SK-MEL-5 (cell line): ENCODE measurements around the gene AGPAT2. TPM values are rescaled to one million over a fixed set of nuclear protein-coding genes. Genes with fewer than 3 reads are reported as not detected.
A peak's percentile ranks its signal among the peaks of the same experiment; 100 is the strongest.

Source experiments
- DNase-seq: peaks from one replicate; pipeline ENCODE4 v3.0.0-alpha.2; 2016; ENCODE audit warnings: low read depth, low spot score
- in situ Hi-C: cut with HindIII; loops from 2 replicates; pipeline ENCODE4 v1.10.0; 2016; ENCODE audit warnings: low sequenced_read_pairs, high pct_unique_total_duplicates, low pct_unique_long_range_greater_than_20kb
- small RNA-seq, 2 experiments: library from RNA; depleted of rRNA; stranded (forward); fragments of <200 nt; gene quantifications; one replicate each; pipeline ENCODE3, GENCODE V24; 2014
- total RNA-seq: library from RNA; depleted of rRNA; stranded (reverse); fragments of >200 nt; shearing (Covaris generic); gene quantifications from 2 replicates; pipeline ENCODE4 v1.2.3, GENCODE V29; 2014; rRNA removed

The AGPAT2 gene
- total RNA-seq, 1 experiment from 2014 or later = 52.3 TPM

DNA sequence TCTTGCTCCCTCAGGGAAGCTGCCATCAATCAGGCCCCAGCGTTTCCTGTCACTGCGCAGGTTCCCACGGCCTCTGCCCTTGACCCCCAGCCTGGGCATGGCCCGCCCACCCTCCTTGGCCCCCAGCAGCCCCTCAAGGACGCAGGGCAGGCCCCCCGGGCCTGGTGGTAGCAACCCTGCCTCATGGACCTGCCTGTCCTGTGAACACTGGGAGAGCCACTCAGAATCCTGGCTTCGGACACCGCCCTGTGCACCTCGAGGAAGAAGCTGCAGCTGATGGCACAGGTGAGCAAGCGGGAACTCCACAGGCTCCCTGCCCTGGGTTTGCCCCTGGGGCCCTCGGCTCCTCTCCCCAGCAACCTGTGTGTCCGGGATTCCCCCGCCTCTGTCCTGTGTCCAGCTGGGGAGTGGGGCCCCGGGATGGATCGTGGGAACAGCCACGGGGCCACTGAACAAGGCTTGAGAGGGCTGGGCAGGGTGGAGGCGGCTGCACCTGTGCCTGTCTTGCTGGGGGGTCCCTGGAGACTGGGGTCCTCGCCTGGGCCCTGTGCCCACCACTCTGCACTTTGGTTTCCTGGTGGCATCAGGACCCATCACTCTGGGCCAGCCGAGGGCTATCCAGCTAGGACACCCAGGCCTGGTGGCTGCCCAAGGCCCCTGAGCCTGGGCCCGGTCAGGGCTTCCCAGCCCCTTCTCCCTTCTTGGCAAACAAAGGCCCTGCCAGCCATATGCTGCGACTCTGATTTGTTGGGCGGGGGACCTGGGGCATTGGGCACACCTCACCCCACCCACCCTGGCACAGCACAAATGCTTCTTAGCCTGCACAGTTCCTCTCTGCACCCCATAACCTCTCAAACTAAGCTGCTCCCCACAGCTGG, 58.0 kb downstream of the AGPAT2 start:
- DNase-seq = no peak
- in situ Hi-C loops = no loop called here

GRCh38 chr9:136628268-136628667, 59.0 kb downstream of the AGPAT2 start:
- in situ Hi-C loops = no loop called here
- DNase-seq = no peak

GRCh38 chr9:136627703-136628102, 59.6 kb downstream of the AGPAT2 start:
- no peak for DNase-seq
- in situ Hi-C loops = no loop called here

DNA sequence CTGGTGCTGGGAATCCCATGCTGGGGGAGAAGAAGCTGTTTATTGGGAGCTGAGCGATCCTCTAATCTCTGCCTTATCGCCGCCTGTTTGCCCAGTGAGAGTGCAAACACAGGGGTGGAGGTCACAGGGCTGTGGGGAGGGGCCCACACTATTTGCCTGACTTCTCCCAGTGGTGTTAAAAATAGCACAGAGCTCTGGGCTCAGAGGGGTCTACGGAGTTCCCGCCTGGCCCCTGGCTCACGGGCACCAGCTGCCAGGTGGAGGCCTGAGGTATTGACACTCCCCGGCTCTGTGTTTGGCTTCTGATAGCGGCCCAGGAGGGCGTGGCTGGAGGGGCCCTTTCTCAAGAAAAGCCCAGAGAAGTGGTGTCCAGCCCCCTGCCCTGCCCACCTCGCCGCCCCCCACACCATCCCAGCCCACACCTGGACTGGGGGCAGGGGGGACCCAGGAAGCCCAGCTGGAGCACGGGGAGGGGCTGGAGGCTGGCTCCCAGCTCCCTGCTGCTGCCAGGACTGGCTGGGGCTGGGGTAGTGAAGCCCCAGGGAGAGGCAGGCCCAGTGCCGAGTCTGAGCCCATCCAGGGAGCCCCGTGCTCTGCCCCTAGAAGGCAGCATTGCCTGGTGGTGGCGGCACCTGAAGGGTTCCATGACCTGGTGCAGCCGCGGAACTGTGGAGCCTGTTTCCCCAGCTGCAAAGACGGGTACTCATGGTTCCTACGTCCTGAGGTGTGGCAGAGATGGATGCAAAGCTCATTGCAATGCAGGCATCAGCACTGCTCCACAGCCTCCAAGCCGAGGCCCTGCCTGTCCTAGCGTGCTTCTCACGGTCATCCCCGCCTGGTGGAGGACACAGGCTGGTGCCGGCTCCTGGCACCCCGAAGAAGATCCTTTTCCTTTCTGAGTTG, 60.3 kb downstream of the AGPAT2 start:
- no peak for DNase-seq
- in situ Hi-C loops = no loop called here

DNA sequence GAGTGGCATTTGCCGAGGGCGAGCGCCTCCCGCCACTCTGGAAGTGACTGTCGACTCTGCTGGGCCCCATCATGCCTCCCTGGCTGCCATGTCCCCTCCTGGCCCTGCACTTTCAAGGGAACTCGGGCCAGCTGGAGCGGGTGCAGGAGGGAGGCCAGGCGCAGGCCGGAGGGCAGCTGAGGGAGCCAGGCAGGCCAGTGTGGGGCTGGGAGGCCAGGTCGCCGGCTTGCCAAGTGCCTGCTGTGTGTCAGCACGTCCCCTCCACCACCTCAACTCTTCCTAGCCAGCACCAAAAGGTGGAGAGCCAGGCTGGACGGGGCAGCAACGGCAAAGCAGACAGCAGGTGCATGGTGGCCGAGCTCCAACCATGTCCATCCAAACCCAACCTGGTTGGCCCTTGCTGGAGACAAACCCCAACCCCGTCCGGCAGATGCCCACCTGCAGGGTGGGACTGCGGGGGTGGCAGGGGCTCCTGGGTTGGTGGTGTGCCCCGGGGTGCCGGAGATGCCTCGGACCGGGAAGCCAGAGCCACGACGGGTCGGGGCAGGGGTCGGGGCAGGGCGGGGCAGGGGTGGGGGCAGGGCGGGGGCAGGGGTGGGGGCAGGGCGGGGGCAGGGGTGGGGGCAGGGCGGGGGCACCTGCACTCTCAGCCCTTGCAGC, 61.1 kb downstream of the AGPAT2 start:
- no peak for DNase-seq
- in situ Hi-C loops = no loop called here

DNA sequence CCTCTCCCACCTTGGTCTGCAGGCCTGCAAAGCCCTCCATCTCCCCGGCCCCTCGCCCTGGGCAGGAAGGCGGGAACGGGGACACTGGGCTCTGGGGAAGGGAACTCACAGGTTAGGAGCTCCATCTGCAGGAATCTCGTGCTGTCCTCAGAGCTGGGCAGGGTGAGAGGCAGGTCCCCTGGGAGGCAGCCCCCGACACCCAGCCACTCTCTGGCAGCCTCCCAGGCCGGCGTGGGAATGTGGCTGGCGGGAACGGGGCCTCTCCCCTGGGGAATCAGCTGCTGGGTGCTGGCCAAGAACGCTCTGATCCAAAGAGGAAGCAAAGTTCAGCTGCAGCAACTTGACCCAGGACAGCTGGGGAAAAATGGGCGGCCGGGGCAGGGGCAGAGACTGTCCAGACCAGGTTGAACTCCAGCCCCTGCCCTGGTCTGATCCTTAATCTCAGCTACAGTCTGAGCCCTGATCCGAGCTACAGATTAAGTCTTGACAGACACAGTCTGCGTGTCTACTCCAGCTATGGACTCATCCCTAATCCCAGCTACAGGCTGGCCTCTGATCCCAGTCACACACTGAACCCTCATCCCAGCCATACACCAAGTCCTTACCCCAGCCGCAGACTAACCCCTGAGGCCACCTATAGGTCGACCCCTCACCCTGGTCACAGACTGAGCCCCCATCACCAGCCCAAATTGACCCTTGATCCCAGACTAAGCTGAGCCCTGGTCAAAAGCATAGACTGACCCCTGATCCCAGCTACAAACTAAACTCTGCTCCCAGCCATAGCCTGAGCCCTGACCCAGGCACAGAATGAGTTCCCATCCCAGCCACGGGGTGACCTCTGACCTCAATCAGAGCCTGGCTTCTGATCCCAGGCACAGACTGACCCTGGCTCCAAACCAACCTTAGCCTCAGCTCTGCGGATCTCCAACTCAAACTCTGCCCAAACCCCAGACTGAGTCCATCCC, 61.9 kb downstream of the AGPAT2 start:
- in situ Hi-C loops = no loop called here
- peak; percentile 49 for DNase-seq

DNA sequence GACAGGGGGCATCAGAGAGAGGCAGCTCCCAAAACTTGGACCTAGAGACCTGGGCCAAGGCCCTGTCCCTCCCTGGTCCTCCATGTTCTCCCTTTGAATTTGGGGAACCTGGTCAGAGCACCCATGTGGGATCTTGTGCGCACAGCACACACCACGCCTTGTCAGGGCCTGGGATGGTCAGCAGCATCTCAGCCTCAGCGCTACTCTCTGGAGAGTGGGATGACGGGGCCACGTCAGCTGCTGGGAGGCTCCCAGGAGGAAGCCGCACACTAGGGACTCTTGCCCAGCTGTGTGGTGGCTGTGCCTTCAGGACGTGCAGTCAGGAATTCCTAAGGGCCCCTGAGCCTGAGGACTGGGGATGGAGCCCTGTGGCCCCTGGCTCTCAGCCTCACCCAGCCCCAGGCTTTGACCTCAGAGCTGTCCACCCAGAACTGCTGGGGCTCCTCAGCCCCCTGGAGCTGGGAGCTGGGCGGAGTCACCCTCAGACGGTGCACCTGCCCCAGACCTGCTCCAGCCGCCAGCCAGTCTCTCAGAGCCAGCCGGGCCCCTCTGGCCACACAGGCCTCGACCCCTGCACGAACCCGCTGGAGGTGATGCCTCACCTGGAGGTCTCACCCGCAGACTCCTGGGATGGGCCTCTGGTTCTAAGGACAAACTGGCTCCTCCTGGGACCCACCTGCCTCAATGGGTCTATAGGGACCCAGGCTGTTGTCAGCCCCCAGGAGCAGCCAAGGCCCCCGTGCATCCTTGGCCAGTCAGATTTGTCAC, 62.9 kb downstream of the AGPAT2 start:
- DNase-seq = no peak
- in situ Hi-C loops = no loop called here

DNA sequence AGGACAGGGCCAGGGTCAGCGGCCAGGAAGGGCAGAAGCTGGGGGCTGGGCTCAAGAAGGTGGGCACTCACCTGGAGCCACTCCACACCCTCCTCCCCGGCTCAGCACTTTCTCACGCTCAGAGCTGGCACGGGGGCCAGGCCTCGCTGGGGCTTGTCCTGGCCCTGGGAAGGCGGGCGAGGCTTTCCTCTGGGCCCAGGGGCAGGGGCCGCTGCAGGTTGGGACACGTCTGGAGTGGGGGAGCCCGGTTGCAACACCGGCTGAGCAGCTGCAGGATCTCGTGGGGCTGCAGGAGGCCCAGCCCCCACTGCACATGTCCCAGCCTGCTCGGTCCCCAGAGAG, 63.4 kb downstream of the AGPAT2 start:
- in situ Hi-C loops = no loop called here
- DNase-seq = no peak

Small RNA genes lying within 50 kb of the gene (small RNA-seq; reads per million reads assigned to genes)
- gene MIR126 = 0.17 to 29.5 reads per million in 2 experiments

Other genes with a start within 250 kb of the AGPAT2 start
- 6.1 and 6.5 TPM in 2 replicates for gene INPP5E, start 247.6 kb downstream of the AGPAT2 start, total RNA-seq
- gene SEC16A, start 204.4 kb downstream of the AGPAT2 start, total RNA-seq = 16.4 and 20.2 TPM in 2 replicates
- gene NOTCH1, start 141.4 kb downstream of the AGPAT2 start, total RNA-seq = 3.0 and 3.2 TPM in 2 replicates
- 61.5 and 66.9 TPM in 2 replicates for gene EGFL7, start 24.5 kb downstream of the AGPAT2 start, total RNA-seq
- 42.0 and 45.6 TPM in 2 replicates for gene DIPK1B, start 25.1 kb upstream of the AGPAT2 start, total RNA-seq
- not detected in 2 replicates for gene LCN10, start 55.5 kb upstream of the AGPAT2 start, total RNA-seq
- not detected in 2 replicates for gene LCN6, start 61.1 kb upstream of the AGPAT2 start, total RNA-seq
- not detected in 2 replicates for gene LCN8, start 70.8 kb upstream of the AGPAT2 start, total RNA-seq
- 0.05 and 0.21 TPM in 2 replicates for gene LCN15, start 77.1 kb upstream of the AGPAT2 start, total RNA-seq
- gene TMEM141, start 103.9 kb upstream of the AGPAT2 start, total RNA-seq = 47.1 and 50.8 TPM in 2 replicates
- 0.08 and 0.42 TPM in 2 replicates for gene CCDC183, start 108.9 kb upstream of the AGPAT2 start, total RNA-seq
- 57.4 and 62.6 TPM in 2 replicates for gene RABL6, start 120.5 kb upstream of the AGPAT2 start, total RNA-seq
- 1.2 and 1.4 TPM in 2 replicates for gene AJM1, start 155.0 kb upstream of the AGPAT2 start, total RNA-seq
- 101 TPM in 2 replicates for gene PHPT1, start 162.0 kb upstream of the AGPAT2 start, total RNA-seq
- 0.80 and 1.3 TPM in 2 replicates for gene MAMDC4, start 164.9 kb upstream of the AGPAT2 start, total RNA-seq
- gene EDF1, start 178.9 kb upstream of the AGPAT2 start, total RNA-seq = 356 and 392 TPM in 2 replicates
- 13.5 and 16.4 TPM in 2 replicates for gene TRAF2, start 199.1 kb upstream of the AGPAT2 start, total RNA-seq